Measurements from ENCODE around the gene MGAT4A.
"Not testable (repeated sequence)": the region's sequence is repeated elsewhere in the genome, so short reads cannot be mapped to it uniquely, and the experiment has no call there.

The MGAT4A gene

GRCh38 chr2:98759338-98759737 is 28.4 kb upstream of the MGAT4A start:
- DNase-seq, result no peak

GRCh38 chr2:98757904-98758421 is 27.0 kb upstream of the MGAT4A start:
- peak; percentile 42 for DNase-seq

GRCh38 chr2:98753801-98754200 is 22.9 kb upstream of the MGAT4A start:
- DNase-seq, result no peak

- not testable (repeated sequence) for DNase-seq
Measured at GRCh38 chr2:98752711-98753110, 21.8 kb upstream of the MGAT4A start.

GRCh38 chr2:98751748-98752147 is 20.8 kb upstream of the MGAT4A start:
- DNase-seq, result no peak

- no peak for DNase-seq
Measured at GRCh38 chr2:98750593-98751282, 19.8 kb upstream of the MGAT4A start.

GRCh38 chr2:98749066-98749450 is 18.1 kb upstream of the MGAT4A start:
- DNase-seq, result no peak

GRCh38 chr2:98748292-98749065 is 17.5 kb upstream of the MGAT4A start:
- DNase-seq, result no peak

GRCh38 chr2:98747888-98748287 is 17.0 kb upstream of the MGAT4A start:
- DNase-seq, result no peak

- no peak for DNase-seq
Measured at GRCh38 chr2:98746426-98746825, 15.5 kb upstream of the MGAT4A start.

GRCh38 chr2:98744595-98744994 is 13.7 kb upstream of the MGAT4A start:
- DNase-seq, result no peak

- DNase-seq, result no peak
Measured at GRCh38 chr2:98743835-98744234, 12.9 kb upstream of the MGAT4A start.

GRCh38 chr2:98739020-98739419 is 8.1 kb upstream of the MGAT4A start:
- no peak for DNase-seq

- no peak for DNase-seq
Measured at GRCh38 chr2:98738304-98738703, 7.4 kb upstream of the MGAT4A start.

GRCh38 chr2:98737848-98738247 is 6.9 kb upstream of the MGAT4A start:
- no peak for DNase-seq

GRCh38 chr2:98736464-98736889 is 5.5 kb upstream of the MGAT4A start:
- no peak for DNase-seq

- no peak for DNase-seq
Measured at GRCh38 chr2:98734823-98735260, 3.9 kb upstream of the MGAT4A start.

GRCh38 chr2:98734162-98734561 is 3.2 kb upstream of the MGAT4A start:
- DNase-seq, result no peak

GRCh38 chr2:98732430-98733051 is 1.6 kb upstream of the MGAT4A start:
- no peak for DNase-seq

- no peak for DNase-seq
Measured at GRCh38 chr2:98731894-98732349, 990 bp upstream of the MGAT4A start.

- DNase-seq, result peak; percentile 54
Measured at GRCh38 chr2:98730707-98731040, 258 bp downstream of the MGAT4A start.

- peak; percentile 38 for DNase-seq
Measured at GRCh38 chr2:98730053-98730706, 752 bp downstream of the MGAT4A start.

GRCh38 chr2:98729652-98730051 is 1.3 kb downstream of the MGAT4A start:
- no peak for DNase-seq
